Suppressor macrophage treated with lipopolysaccharide for 4 hours (primary cell): ENCODE data around the gene RNU5D-1.
A peak's percentile ranks its signal among the peaks of the same experiment; 100 is the strongest.
"Not testable (repeated sequence)": the region's sequence is repeated elsewhere in the genome, so short reads cannot be mapped to it uniquely, and the experiment has no call there.

Experiments used
- DNase-seq: peaks from one replicate; pipeline ENCODE4 v3.0.0-alpha.2; 2020

Gene RNU5D-1

DNA sequence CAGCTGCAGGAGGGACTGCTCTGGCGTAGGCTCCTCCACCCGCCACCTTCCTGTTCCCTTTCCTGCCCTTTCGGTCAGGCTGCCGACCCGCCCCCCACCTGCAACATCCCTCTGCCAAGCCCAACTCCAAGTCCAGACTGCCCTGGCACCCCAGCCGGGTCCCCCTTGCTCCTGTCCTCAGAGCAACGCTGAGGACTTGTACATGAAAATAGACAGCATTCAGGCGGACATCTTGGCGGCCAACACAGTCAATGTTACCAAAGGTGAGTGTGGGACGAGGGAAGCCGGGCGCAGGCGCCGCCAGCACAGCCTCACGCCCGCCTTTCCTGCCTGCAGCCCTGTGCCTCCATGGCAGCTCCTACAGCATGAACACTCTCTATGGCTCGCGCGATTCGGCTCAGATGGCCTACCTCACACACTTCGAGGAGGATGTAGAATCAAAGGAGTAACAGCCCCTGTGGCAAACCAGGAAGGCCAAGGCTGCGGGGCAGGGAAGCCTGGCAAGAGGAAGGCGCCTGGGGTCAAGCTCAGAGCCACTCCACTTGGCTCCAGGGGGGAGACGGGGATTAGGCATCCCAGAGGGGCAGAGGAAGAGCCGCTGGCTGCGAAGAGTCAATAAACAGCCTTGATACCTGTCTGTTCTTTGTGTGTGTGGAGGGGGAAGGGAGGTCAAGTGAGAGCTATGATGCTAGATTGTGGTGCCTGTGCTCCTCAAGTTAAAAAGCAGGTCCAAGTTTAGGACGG lies 5.8 kb downstream of the RNU5D-1 start:
- DNase-seq = no peak

DNA sequence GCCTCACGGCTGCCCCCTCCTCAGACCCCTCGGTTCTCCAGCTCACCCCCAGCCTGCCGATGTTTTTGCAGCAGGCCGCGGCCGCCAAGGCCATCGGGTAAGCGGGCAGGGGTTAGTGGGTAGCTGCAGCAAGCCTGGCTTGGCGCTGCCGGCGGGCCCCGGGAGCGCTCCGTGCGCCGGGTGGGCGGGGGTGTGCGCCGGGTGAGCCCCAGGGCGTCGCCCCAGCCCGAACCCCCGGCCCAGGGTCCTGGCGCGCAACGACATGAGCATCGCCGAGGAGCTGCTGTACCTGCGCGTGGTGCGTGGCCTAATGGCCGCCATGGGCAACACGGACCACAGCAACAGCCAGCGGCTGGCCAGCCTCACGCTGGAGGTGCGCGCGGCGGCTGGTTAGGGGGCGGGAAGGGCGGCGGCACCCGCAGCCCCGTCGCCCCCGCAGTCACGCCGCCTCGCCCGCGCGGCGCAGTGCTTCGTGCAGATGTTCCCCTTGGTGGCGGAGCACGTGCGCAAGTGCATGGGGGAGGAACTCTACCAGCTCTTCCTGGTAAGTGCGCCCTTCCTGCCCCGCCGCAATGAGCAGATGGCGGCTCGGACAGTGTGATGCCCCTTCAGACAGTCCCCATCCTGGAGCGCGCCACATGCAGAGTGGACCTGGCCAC lies 6.5 kb downstream of the RNU5D-1 start:
- no peak for DNase-seq

DNA sequence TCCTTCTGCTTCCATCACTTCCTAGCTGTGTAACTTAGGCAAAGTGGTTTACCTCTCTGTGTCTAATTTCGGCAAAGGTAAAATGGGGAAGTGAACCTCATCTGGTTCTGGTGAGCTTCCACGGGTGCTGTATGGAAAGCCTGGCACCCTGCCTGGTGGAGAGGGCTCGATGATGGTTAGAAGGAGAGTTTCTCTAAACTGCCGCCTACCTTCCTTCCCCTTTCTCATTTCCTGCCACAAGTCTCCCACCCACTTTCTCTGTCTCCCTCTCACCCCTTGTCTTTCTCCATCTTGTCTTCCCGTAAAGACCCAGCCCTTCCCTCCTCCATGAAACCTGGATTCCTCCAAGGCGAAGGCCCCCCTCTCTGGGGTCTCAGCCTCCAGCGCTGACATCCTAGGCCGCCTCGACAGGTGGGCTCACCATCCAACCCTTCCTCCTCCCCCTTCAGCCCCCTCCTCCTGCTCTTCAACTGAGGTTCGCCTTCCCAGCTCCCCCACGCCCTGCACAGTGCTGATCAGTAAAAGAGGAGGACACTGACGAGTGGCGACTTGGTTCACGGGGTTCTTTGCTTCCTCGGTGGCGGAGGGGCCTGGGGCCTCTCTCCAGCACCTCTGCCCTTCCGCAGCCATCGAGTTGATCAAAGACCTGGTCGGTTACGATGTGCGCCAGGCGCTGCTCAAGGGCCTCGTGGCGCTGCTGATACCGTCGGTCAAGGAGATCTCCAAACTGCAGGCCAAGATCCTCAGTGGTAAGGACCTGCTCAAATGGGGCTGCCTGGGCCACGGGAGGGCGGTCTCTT lies 7.3 kb downstream of the RNU5D-1 start:
- DNase-seq = peak; percentile 76

GRCh38 chr1:44723064-44723463 lies 7.9 kb downstream of the RNU5D-1 start:
- no peak for DNase-seq

GRCh38 chr1:44721485-44722361 lies 9.2 kb downstream of the RNU5D-1 start:
- DNase-seq = peak; percentile 98

GRCh38 chr1:44720281-44720680 lies 10.7 kb downstream of the RNU5D-1 start:
- no peak for DNase-seq

DNA sequence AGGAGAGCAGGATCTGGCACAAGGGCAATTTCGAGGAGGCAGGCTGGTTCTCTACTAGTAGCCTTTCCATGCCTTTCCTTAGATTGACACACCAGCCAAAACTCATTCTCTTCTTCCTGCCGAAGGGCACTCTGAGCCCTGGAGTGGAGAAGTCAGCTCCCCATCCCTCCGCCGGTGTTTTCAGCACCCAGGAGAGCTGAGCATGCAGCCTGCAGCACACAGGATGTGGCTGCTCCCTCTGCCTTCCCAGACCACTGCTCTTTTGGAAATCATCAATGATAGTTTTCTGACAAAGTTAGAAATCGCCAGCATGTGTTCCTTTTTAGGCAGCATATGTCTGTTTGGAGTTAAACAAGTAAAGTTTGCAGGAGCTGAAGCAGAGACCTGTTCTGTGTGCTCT lies 11.7 kb downstream of the RNU5D-1 start:
- no peak for DNase-seq

GRCh38 chr1:44718091-44718490 lies 12.9 kb downstream of the RNU5D-1 start:
- no peak for DNase-seq

DNA sequence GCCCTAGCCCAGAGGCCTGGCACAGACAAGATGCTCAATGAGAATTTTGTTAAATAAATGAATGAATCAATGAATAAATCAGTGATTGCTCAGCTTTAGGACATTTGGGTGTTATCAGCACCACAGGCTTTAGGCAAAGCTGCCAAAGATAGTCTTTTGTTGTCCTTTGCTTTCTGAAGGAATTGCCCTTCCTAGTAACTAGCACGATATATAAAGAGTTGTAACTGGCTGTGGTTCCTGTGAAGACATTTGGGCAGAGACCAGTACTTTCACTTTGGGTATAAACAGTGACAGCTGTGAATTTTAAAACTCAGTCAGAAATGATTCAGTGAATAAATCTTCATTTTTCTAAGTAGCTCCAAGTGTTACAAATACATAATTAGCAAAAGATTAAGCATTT lies 13.3 kb downstream of the RNU5D-1 start:
- no peak for DNase-seq

DNA sequence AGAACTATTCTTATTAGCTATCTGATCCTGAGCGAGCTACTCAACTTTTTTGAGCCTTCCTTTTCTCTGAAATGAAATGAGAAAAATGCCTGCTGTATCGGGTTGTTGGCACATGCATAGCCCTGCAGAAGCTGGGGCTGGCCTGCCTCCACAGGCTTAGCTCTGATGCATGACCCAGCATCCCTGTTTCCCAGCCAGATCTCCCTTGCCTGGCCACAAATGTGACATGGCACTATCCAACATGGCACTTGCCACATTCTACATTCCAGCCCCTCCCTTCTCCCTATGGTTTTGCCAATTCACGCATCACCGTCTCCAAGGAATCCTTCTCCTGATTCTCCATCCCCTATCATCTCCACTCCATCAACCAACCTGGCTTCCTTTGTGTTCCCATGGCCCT lies 13.8 kb downstream of the RNU5D-1 start:
- DNase-seq = no peak

DNA sequence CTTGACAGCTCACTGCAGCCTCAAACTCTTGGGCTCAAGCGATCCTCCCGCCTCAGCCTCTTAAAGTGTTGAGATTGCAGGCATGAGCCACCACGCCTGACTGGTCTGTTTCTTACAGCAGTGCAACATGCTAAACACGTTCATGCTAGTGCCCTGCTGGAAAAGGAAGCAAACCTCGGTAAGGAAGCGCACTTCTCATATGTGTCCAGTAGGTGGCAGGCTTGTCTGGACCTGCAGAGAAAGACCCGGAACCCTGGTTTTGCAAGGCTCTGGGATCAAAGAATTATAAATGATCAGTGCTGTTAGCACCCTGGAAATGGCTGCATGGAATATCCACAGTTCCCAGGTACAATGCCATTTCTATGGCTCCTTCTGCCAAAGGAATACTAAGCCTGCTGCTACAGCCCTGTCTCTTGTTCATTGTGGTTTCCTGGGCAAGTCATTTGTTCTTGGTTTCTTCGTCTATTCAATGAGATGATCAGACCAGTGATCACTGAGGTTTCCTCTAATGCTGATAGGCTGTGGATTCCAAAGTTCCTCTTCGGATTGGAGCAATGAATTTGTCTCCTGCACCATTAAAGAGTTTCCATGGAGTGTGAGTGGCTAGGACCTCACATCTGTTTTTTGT lies 15.9 kb downstream of the RNU5D-1 start:
- DNase-seq = peak; percentile 85

- DNase-seq = no peak
Observed at GRCh38 chr1:44714532-44714931, 16.4 kb downstream of the RNU5D-1 start.

GRCh38 chr1:44713321-44713781 lies 17.6 kb downstream of the RNU5D-1 start:
- no peak for DNase-seq

- peak; percentile 81 for DNase-seq
Observed at GRCh38 chr1:44707959-44708831, 22.8 kb downstream of the RNU5D-1 start.

DNA sequence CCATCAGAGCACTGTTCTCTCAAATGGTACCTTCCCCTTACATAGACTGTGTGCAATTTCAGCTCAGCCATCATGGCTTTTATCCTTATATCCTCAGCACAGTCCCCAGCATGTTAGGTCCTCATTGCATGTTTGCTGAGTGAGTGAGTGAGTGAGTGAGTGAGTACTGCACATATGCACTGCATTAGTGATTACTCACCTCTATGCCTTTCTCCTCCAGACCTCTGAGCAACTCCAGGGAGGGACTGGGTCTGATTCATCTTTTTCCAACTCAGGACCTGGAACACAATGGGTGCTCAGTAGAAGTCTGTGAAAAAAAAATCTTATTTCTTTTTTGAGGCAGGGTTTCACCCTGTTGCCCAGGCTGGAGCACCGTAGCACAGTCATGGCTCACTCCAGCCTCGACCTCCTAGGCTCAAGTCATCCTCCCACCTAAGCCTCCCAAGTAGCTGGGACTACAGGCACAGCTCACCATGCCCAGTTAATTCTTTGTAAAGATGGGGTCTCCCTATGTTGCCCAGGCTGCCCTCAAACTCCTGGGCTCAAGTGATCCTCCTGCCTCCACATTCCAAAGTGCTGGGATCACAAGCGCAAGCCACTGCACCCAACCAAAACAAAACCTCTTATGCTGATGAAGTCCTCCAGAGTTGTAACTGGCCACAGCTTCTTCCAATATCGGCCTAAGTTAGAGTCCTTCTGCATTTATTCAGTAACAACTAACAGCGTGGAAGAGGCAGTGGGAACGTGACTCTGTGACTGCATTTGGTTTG lies 23.7 kb downstream of the RNU5D-1 start:
- peak; percentile 21 for DNase-seq

- no peak for DNase-seq
Observed at GRCh38 chr1:44705938-44706337, 25.0 kb downstream of the RNU5D-1 start.

- DNase-seq = no peak
Observed at GRCh38 chr1:44705470-44705869, 25.5 kb downstream of the RNU5D-1 start.

GRCh38 chr1:44701141-44701573 lies 29.8 kb downstream of the RNU5D-1 start:
- DNase-seq = no peak

GRCh38 chr1:44700573-44700972 lies 30.4 kb downstream of the RNU5D-1 start:
- no peak for DNase-seq

DNA sequence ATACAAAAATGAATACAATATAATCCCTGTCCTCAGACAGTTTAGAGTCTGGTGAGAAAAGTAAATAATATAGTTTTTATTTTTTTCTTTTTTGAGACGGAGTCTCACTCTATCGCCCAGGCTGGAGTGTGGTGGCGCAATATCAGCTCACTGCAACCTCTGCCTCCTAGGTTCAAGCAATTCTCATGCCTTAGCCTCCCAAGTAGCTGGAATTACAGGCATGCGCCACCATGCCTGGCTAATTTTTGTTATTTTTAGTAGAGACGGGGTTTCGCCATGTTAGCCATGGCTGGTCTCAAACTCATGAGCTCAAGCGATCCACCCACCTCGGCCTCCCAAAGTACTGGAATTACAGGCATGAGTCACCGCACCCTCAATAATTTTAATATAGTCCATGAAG lies 31.6 kb downstream of the RNU5D-1 start:
- not testable (repeated sequence) for DNase-seq
